H54 (cell line): ENCODE measurements around the gene RBM7.

Source experiments
- DNase-seq: peaks from one replicate; pipeline ENCODE4 v3.0.0; 2011; ENCODE audit warnings: low spot score, mixed read lengths; ENCODE audit not compliant: insufficient read length
- FAIRE-seq: peaks from 3 replicates; lab custom pipeline; 2011; peaks lifted over from hg19 to GRCh38; lab: Jason Lieb, UNC
- POLR2A ChIP-seq: IDR thresholded peaks from 2 replicates; pipeline ENCODE4 v1.6.1; 2011; ENCODE audit warnings: low read depth, mild to moderate bottlenecking, low read length

RBM7 gene, protein sequence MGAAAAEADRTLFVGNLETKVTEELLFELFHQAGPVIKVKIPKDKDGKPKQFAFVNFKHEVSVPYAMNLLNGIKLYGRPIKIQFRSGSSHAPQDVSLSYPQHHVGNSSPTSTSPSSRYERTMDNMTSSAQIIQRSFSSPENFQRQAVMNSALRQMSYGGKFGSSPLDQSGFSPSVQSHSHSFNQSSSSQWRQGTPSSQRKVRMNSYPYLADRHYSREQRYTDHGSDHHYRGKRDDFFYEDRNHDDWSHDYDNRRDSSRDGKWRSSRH

DNA sequence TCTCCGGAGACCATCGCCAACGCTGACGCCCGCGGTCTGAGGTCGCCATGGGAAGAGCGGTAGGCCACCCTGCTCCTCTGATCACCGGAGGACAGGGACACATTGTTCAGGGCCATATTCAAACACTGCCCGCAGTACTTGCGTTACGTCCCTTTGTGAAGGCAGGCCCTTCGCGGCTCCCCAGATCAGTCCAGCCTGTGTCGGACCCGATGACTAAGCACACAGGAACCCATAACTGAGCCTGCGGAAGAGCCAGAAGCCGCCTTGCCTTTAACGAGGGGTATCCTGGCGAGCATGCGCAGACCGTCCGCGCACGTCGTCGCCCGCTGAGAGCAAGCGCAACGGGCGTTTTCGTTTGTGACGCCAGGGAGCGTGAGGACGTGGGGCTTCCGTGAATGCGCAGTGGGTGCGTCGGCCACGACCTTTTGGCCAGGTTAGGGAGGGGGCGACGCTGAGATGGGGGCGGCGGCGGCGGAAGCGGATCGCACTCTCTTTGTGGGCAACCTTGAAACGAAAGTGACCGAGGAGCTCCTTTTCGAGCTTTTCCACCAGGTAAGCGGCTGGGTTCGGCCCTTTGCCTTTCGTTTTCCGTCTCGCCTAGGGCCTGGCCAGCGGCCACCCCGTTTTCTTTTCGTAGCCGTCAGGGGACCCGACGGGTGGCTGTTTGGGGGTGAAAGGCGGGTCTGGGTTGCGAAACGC is at the start of gene RBM7, which contains the start of gene C11orf71:
Gene RBM7, plus strand, starts transcription at position 451 of the 699 bp plus-strand sequence. Its CDS starts 6 bp downstream, at position 457.
Gene C11orf71, minus strand, starts transcription at position 296 of the 699 bp plus-strand sequence. Its CDS starts 180 bp downstream, at position 116.
- peak; percentile 96 for FAIRE-seq
- peak; percentile 77 for TF ChIP-seq POLR2A
- peak; percentile 57 for DNase-seq

DNA sequence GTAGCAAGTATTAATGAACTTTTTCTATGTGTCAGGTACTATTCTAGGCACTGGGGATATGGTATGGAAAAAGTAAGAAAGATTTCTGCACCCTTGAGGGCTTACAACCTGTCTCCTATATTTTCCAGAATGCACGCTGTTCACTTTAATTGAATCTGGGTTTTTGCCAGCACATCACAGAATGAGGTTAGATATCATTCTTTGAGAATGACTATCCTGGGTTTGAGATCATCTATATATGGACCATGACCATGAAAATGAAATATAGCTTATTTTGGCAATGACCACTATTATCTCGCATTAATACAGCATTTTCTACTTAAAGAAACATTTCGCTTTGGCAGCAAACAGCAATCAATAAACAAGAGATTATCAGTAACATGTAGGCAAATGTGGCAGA is 47.0 kb upstream of the RBM7 start:
- no peak for FAIRE-seq
- no peak for TF ChIP-seq POLR2A

DNA sequence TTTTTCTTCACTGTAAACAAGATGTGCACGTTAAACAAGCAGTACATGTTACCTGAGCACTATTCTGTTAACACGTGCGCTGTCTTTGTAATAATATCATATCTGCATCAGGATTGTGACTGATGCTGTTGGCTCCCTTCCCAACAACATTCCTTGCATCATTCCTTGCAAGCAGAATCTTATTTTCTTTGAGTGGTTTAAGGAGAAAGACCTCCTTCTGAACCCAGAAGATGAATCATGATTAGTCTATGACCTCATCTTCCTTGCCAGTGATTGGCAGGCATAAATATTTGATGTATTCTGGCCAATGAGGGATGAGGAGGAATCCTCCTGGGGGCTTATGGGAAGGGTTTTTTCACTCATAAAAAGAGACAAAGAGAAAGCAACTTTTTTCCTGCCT is 46.4 kb upstream of the RBM7 start:
- FAIRE-seq (peak; percentile 76), DNase-seq (peak; percentile 11)
- no peak for TF ChIP-seq POLR2A

More for the DNA sequence above, 47.0 kb upstream of the RBM7 start:
- no peak for DNase-seq

DNA sequence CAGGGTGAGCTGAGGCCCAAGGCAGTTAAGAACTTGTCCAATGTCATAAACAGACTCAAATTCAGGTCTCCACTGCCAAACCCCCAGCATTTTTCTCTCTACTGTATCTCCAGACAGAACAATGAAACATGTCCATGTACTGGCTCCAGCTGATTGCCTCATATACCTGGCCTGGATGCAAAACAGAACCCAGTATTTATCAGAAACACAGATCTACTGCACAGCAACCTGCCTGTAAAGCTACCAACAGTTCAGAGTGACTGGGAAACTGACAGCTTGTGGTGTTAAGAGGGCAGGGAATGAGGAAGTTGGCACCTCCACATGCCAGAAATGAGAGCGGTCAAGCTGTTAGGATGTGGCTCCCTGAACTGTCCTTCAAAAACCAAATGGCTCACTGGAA is 41.8 kb upstream of the RBM7 start:
- DNase-seq: no peak
- TF ChIP-seq POLR2A: no peak
- FAIRE-seq: peak; percentile 80

DNA sequence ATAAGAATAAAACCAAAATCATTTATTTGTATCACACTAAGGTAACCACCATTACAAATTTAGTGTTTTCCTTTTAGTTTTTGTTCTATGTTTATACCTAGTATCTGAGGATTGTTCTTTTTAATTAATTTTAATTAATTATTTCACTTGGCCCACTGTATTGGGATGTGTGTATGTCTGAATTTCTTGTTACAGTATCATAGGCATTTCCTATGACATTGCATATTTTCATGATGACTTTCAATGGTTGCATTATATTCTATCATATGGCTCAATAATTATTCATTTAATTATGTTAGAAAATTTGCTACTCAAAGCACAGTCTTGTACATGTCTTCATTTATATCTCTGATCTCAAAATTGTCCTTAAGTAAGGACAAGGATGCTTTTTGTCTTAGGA is 41.1 kb upstream of the RBM7 start:
- no peak for DNase-seq
- no peak for TF ChIP-seq POLR2A
- no peak for FAIRE-seq

DNA sequence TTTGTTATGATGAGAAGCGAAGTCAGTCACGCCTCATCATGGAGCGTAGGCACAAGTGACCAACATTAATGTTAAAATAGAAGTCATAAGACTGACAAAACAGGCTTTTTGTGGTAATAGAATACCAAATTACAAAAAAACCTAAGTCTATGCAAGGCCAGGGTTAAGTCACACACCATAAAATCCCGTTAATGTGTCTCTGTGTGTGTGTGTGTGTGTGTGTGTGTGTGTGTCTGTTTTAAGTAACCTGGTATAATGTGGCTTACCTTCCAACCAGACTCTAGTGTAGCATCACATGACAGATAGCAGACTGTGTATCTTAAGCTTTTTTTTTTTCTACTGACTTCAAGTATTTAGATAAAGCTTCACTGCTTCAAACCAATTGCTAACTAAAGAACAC is 38.1 kb upstream of the RBM7 start:
- no peak for DNase-seq
- no peak for FAIRE-seq
- no peak for TF ChIP-seq POLR2A

DNA sequence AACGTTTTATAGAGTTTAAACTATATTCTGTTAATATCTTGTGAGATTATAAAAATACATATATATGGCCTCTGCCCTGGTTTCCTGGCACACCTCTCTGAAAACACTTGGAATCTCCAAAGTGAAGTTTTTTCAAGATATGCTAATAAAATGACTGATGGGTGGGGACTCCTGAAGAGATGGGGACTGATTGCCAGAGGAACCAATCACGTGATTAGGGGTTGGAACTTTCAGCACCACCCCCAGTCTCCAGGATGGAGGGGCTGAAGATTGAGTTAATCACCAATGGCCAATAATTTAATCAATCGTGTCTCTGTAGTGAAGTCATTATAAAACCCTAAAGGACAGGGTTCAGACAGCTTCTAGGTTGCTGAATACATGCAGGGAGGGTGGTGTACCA is 37.5 kb upstream of the RBM7 start:
- DNase-seq (no peak), FAIRE-seq (no peak)
- TF ChIP-seq POLR2A: no peak

DNA sequence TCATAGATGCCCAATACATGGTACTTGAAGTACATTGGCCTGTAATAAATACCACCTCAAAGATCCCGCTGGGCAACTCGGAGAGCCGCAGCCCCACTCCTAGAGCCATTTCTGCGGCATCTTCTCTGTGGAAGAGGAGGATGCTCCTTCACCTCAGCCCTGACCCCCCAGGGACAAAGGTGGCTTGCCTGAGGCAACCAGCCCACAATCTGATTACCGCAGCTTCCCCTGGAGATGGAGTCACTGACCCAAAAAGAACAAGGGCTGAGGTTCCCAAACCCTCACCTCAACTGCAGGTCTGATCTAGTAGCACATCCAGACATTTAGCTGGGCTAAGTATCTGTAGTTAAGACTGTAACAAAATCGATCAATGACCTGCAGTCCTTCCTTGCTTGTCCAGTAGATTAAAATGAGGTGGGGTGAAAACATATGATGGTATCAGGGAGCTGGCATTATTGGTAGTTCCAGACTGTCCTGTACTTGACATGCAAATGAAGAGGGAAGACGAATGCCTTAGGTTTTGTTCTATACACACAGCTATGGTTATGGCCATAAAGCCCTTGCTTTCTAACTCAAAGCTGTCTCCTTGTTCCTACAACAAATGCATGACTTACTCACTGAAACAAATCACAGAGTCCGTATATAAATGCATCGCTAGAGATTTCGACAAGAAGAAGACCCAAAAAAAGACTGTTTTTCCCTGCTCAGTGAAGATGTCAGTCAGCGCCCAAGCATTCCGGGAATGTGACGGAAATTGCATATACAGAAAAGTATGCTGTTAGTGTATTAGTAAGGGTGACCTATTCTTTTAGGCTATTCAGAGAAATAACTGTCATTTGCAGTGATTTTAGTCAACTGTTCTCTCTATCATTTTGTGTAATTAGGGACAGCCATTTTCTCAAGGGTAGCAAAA is 33.9 kb upstream of the RBM7 start:
- TF ChIP-seq POLR2A: no peak
- DNase-seq (peak; percentile 10), FAIRE-seq (peak; percentile 92)

DNA sequence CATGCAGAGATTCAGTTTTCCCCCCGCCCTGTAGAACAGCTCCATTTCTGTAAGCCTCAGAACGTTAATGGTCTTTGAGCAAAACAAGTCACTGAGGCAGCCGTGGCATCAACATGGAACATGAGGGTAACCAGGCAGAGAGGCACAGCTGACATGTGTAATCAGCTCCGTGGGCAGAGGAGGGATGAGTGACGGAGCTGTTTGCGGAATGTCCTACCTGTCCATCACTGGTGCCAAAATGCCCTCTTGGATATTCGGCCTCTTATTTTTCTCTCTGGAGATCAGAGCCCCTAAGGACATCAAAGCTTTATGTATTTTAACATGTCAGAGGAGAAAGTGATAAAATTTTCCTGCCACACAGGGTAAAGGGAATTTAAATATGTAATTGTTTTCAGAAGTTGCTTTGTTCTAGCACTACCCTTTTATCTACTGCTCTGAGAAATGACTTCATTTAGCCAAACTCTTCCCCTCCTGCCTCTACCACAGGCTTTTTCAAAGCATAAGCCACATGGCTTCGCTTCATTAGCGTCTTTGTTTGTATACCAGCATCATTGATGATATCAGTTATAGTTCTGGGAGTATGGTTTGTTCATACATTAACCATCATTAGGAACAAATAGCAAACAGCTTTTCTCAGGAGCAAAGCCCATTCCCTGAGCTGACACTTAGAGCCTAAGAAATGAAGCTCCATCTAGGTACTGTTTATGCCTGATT is 33.1 kb upstream of the RBM7 start:
- DNase-seq (no peak), FAIRE-seq (no peak)
- TF ChIP-seq POLR2A: no peak

DNA sequence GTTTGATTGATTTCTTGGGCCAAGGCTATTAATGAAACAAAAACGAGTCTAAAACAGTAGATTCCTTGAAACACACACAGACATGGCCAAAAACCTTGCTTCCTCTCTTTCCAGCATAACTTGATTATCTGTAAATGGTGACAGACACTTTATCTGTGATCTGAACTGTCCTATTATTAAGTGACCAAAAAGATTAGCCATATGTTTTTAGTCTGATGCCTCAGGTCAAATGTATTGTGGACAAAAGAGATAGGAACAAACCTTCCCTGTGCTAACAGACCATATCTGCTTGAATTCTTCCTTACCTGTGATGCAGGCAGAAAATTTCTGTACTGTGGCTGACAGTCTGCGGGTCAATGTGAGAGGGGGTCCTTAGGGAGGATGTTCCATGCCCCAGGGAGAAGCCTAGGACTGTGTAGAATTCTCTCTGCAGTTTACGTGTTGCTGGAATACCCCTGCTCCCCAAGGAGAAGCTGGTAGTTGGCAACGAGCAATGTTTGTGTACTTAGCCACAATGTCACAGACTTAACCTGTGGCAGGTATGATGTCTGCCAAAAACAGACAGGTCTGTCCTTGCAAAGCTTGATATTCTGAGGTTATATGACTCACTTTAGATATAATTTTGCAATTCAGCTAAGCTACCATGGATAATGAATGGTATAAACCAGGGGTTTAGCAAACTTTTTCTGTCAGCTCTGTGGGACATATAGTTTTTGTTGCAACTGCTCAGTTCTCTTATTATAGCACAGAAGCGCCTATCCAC is 31.4 kb upstream of the RBM7 start:
- TF ChIP-seq POLR2A: no peak
- FAIRE-seq (no peak), DNase-seq (no peak)

DNA sequence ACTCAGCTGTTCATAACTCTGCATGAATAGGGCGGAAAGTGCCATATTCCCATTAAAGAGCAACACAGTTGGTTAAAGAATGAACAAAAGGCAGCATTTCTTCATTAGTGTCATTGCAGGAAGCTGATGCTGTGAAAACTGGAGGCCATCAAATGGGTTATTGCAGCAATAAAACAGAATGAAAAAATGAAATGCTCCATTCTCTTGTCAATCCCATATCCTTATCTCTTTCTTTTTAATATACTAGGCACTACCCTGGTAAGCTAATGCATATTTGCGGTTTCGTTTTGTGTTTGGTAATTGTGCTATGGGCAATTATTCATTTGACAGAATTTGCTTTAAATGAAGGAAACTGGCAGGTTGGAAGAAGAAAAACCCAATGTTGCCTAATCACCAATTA is 25.4 kb upstream of the RBM7 start:
- TF ChIP-seq POLR2A: no peak
- no peak for FAIRE-seq
- DNase-seq: no peak

DNA sequence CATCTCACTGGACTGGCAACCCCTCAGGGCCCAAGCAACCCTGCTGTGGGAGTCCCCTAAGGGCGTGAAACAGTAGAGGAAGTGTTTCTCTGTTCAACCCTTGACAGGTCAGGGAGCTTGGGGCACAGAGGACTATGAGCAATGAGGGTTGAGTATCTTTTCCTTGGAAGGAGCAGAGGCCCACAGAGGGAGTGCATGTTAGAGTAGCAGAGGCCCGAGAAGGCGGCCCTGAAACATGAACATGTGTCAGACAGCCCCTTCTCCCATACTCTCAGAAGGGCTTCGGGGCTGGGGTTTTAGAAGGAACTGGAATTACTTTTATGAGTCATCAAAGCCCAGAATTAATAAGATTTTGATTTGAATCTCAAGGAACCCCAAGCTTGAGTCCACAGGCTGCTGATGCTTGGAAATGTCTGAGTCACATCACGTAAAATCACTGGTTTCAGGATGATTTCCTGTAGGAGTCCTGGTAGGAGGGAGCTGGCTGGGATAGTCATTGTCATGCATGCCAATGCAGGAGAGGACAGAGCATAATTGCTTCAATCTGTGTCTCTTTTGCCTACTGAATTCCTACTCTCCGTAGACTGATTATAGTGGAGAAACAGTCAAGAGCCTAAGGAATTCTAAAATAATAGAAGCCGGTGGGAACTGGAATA is 22.7 kb upstream of the RBM7 start:
- DNase-seq: peak; percentile 11
- no peak for TF ChIP-seq POLR2A
- no peak for FAIRE-seq
